Type B pancreatic cell (in vitro differentiated cells): ENCODE data around the gene TMED9. TPM values are rescaled to one million over a fixed set of nuclear protein-coding genes. Genes with fewer than 3 reads are reported as not detected.

Experiments used
- DNase-seq: peaks from one replicate; pipeline ENCODE4 v3.0.0; 2021; ENCODE audit warnings: mixed read lengths; ENCODE audit not compliant: unreplicated experiment; ENCODE audit errors: extremely low spot score
- H3K27ac Mint-ChIP-seq: 2 replicates; pipeline ENCODE4 v1.8.0; 2021; ENCODE audit warnings: mild to moderate bottlenecking, mixed read lengths
- H3K27me3 Mint-ChIP-seq: 2 replicates; pipeline ENCODE4 v1.8.0; 2021; ENCODE audit warnings: mixed read lengths
- H3K36me3 Mint-ChIP-seq: 2 replicates; pipeline ENCODE4 v1.8.0; 2021; ENCODE audit warnings: mixed read lengths
- H3K4me1 Mint-ChIP-seq: one replicate; pipeline ENCODE4 v1.8.0; 2021; ENCODE audit warnings: mixed read lengths; ENCODE audit not compliant: unreplicated experiment
- H3K4me3 Mint-ChIP-seq: 2 replicates; pipeline ENCODE4 v1.8.0; 2021; ENCODE audit warnings: mild to moderate bottlenecking, mixed read lengths
- H3K9me3 Mint-ChIP-seq: 2 replicates; pipeline ENCODE4 v1.8.0; 2021; ENCODE audit warnings: mixed read lengths
- CTCF ChIP-seq: fragments of 200-600 bp; sonication (generic); conservative IDR thresholded peaks from 2 replicates; pipeline ENCODE4 v1.5.0; 2021; ENCODE audit warnings: antibody characterized with exemption, mild to moderate bottlenecking
- total RNA-seq: library from RNA; stranded (reverse); gene quantifications from 2 replicates; pipeline ENCODE4 v1.2.1, GENCODE V29; 2021; ENCODE audit warnings: low replicate concordance

Gene TMED9
- total RNA-seq, 1 donor from 2014 or later = 161 TPM

- Mint-ChIP-seq H3K4me1 (peaks cover 13% of the 10 kb centered on the region), H3K36me3 (peaks cover 8% of the 10 kb centered on the region), H3K27me3 (no peaks in the 10 kb centered on the region), H3K4me3 (no peak overlapping the region), H3K9me3 (no peaks in the 10 kb centered on the region), H3K27ac (no peak overlapping the region)
- TF ChIP-seq CTCF = peak; percentile 92
- peak; percentile 86 for DNase-seq
Observed at GRCh38 chr5:177607452-177608192, 15.6 kb downstream of the TMED9 start.

- peaks cover 11% of the 10 kb centered on the region for H3K4me1 Mint-ChIP-seq
- H3K36me3 Mint-ChIP-seq = peaks cover 8% of the 10 kb centered on the region
- no peak overlapping the region for H3K27ac Mint-ChIP-seq
- H3K4me3 Mint-ChIP-seq = no peak overlapping the region
- no peak for TF ChIP-seq CTCF
- H3K27me3 Mint-ChIP-seq = no peaks in the 10 kb centered on the region
- no peak for DNase-seq
- no peaks in the 10 kb centered on the region for H3K9me3 Mint-ChIP-seq
Observed at GRCh38 chr5:177608243-177609075, 16.5 kb downstream of the TMED9 start.

GRCh38 chr5:177609076-177610059 is 17.4 kb downstream of the TMED9 start:
- no peaks in the 10 kb centered on the region for H3K9me3 Mint-ChIP-seq
- H3K36me3 Mint-ChIP-seq = peaks cover 8% of the 10 kb centered on the region
- H3K4me1 Mint-ChIP-seq = peaks cover 8% of the 10 kb centered on the region
- DNase-seq = no peak
- H3K27ac Mint-ChIP-seq = no peak overlapping the region
- TF ChIP-seq CTCF = no peak
- no peak overlapping the region for H3K4me3 Mint-ChIP-seq
- no peaks in the 10 kb centered on the region for H3K27me3 Mint-ChIP-seq

- Mint-ChIP-seq H3K27me3 (no peaks in the 10 kb centered on the region), H3K4me3 (no peak overlapping the region), H3K27ac (no peak overlapping the region), H3K9me3 (no peaks in the 10 kb centered on the region), H3K36me3 (peaks cover 8% of the 10 kb centered on the region), H3K4me1 (peaks cover 8% of the 10 kb centered on the region)
- TF ChIP-seq CTCF = no peak
- no peak for DNase-seq
Observed at GRCh38 chr5:177610131-177610769, 18.2 kb downstream of the TMED9 start.
